HCT116 (cell line): ENCODE data around the gene OPCML. TPM values are rescaled to one million over a fixed set of nuclear protein-coding genes. Genes with fewer than 3 reads are reported as not detected.

Experiments
- ATAC-seq: fragments of 200-7000 bp; cut with Tn5 transposase; 2 replicates; pipeline ENCODE4 v1.9.1; 2020; ENCODE audit warnings: mild to moderate bottlenecking, moderate library complexity
- BruUV-seq: library from RNA; stranded (reverse); fragments of 400-500 nt; replicated peaks from 2 replicates; lab custom pipeline; 2021; lab: Mats Ljungman, UMichigan
- CTCF ChIA-PET: fragments of 300-600 bp; sonication (Branson Sonifier 250); formaldehyde crosslinking; loops from one replicate; lab custom pipeline; 2021; ENCODE audit warnings: antibody characterized with exemption; lab: Charles Lee
- POLR2A ChIA-PET: fragments of 300-600, 350-600 bp; sonication (Branson Sonifier 250); formaldehyde crosslinking; loops from one replicate; lab custom pipeline; 2021; ENCODE audit warnings: antibody characterized with exemption; lab: Charles Lee
- RAD21 ChIA-PET, 2 experiments: fragments of 300-600 bp; sonication (Branson Sonifier 250); formaldehyde crosslinking; loops; one replicate each; lab custom pipeline; 2023; ENCODE audit warnings: low total read pairs in 2 of 2; ENCODE audit not compliant: uncharacterized antibody in 2 of 2, unreplicated experiment in 2 of 2, low non-redundant PET in 1 of 2; lab: Charles Lee
- DNase-seq: peaks from one replicate; pipeline ENCODE4 v3.0.0-alpha.2; 2010; ENCODE audit warnings: low read depth, low spot score
- H2AFZ ChIP-seq: fragments of 200-600 bp; shearing (Covaris generic), sonication (generic); 2 replicates; pipeline ENCODE4 v1.6.1; 2017; ENCODE audit warnings: low read depth, mixed run types, mixed read lengths, antibody characterized with exemption, low read length; ENCODE audit not compliant: poor library complexity, severe bottlenecking
- H3K27ac ChIP-seq: 2 replicates; pipeline ENCODE4 v1.5.1; 2012; ENCODE audit warnings: low read depth, low read length
- H3K27me3 ChIP-seq: fragments of 200-600 bp; sonication (generic); 2 replicates; pipeline ENCODE4 v1.6.1; 2016; ENCODE audit warnings: mixed run types, low read length, mixed read lengths; ENCODE audit not compliant: insufficient read depth
- H3K36me3 ChIP-seq, 2 experiments: fragments of 200-500 bp in 1 of 2; fragments of 200-600 bp in 1 of 2; sonication (Bioruptor generic) in 1 of 2; sonication (generic) in 1 of 2; 2 replicates each; pipeline versions ENCODE4 v1.5.1 to v1.6.1; 2014 to 2016; ENCODE audit warnings: low read length in 2 of 2, inconsistent platforms in 1 of 2, mixed read lengths in 1 of 2, mixed run types in 1 of 2; ENCODE audit not compliant: insufficient read depth in 2 of 2, control insufficient read depth in 1 of 2
- H3K4me1 ChIP-seq, 2 experiments: fragments of 200-600 bp in 1 of 2; sonication (generic) in 1 of 2; 2 replicates each; pipeline versions ENCODE4 v1.5.1 to v1.6.1; 2012 to 2017; ENCODE audit warnings: low read length in 2 of 2, inconsistent platforms in 1 of 2, mild to moderate bottlenecking in 1 of 2, mixed read lengths in 1 of 2, mixed run types in 1 of 2, moderate library complexity in 1 of 2; ENCODE audit not compliant: insufficient read depth in 2 of 2, control insufficient read depth in 1 of 2
- H3K4me2 ChIP-seq: fragments of 200-600 bp; sonication (generic); 2 replicates; pipeline ENCODE4 v1.6.1; 2017; ENCODE audit warnings: mixed run types, low read length, mixed read lengths
- H3K4me3 ChIP-seq, 2 experiments: fragments of 200-600 bp in 1 of 2; sonication (generic) in 1 of 2; replicated peaks in 1 of 2; 2 replicates each; pipeline ENCODE4 v1.5.1; 2011 to 2016; ENCODE audit warnings: low read length in 2 of 2, control low read depth in 1 of 2, low read depth in 1 of 2, mild to moderate bottlenecking in 1 of 2, mixed read lengths in 1 of 2, mixed run types in 1 of 2
- H3K79me2 ChIP-seq: fragments of 200-600 bp; sonication (generic); 2 replicates; pipeline ENCODE4 v1.6.1; 2017; ENCODE audit warnings: mild to moderate bottlenecking, mixed run types, low read length, moderate library complexity, mixed read lengths; ENCODE audit not compliant: insufficient read depth
- H3K9ac ChIP-seq: fragments of 200-600 bp; sonication (generic); 2 replicates; pipeline ENCODE4 v1.6.1; 2016; ENCODE audit warnings: low read length, mixed read lengths
- H3K9me2 ChIP-seq: fragments of 200-600 bp; sonication (generic), shearing (Covaris generic); 2 replicates; pipeline ENCODE4 v1.6.1; 2017; ENCODE audit warnings: mixed run types, mild to moderate bottlenecking, moderate library complexity; ENCODE audit not compliant: insufficient read depth
- H3K9me3 ChIP-seq, 2 experiments: fragments of 200-500 bp in 1 of 2; fragments of 200-600 bp in 1 of 2; sonication (Bioruptor generic) in 1 of 2; sonication (generic) in 1 of 2; 2 replicates each; pipeline ENCODE4 v1.6.1; 2014 to 2017; ENCODE audit warnings: low read length in 2 of 2, mixed read lengths in 2 of 2, inconsistent platforms in 1 of 2, low read depth in 1 of 2, mild to moderate bottlenecking in 1 of 2, mixed run types in 1 of 2, moderate library complexity in 1 of 2; ENCODE audit not compliant: control insufficient read depth in 1 of 2, insufficient read depth in 1 of 2
- H4K20me1 ChIP-seq: fragments of 200-600 bp; sonication (generic), shearing (Covaris generic); 2 replicates; pipeline ENCODE4 v1.6.1; 2017; ENCODE audit warnings: mixed run types, mild to moderate bottlenecking, moderate library complexity; ENCODE audit not compliant: insufficient read depth
- CEBPB ChIP-seq: IDR thresholded peaks from 2 replicates; pipeline ENCODE4 v1.6.1; 2012; ENCODE audit warnings: low read depth
- EZH2phosphoT487 ChIP-seq: fragments of 200-600 bp; IDR thresholded peaks from 2 replicates; pipeline ENCODE4 v1.6.1; 2018; ENCODE audit warnings: antibody characterized with exemption, borderline replicate concordance
- FOSL1 ChIP-seq: IDR thresholded peaks from 2 replicates; pipeline ENCODE4 v1.6.1; 2012; ENCODE audit warnings: low read depth
- JUND ChIP-seq: IDR thresholded peaks from 2 replicates; pipeline ENCODE4 v1.6.1; 2012
- POLR2AphosphoS5 ChIP-seq: IDR thresholded peaks from 2 replicates; pipeline ENCODE4 v1.6.1; 2011; ENCODE audit warnings: mild to moderate bottlenecking, low read depth, low read length, moderate library complexity
- SP1 ChIP-seq: IDR thresholded peaks from 2 replicates; pipeline ENCODE4 v1.6.1; 2012; ENCODE audit warnings: low read depth
- TCF7L2 ChIP-seq: IDR thresholded peaks from 2 replicates; pipeline ENCODE4 v1.7.0; 2011; ENCODE audit warnings: borderline replicate concordance, inconsistent platforms; ENCODE audit not compliant: insufficient read depth, insufficient read length; ENCODE audit errors: extremely low read depth
- YY1 ChIP-seq: IDR thresholded peaks from 2 replicates; pipeline ENCODE4 v1.6.1; 2011; ENCODE audit warnings: low read length, low read depth, moderate library complexity, mild to moderate bottlenecking; ENCODE audit not compliant: insufficient replicate concordance; ENCODE audit errors: extremely low read depth
- ZFX ChIP-seq: fragments of 450-650 bp; IDR thresholded peaks from 2 replicates; pipeline ENCODE4 v1.6.1; 2017
- ZNF274 ChIP-seq: fragments of 200-500 bp; sonication (Bioruptor generic); IDR thresholded peaks from 2 replicates; pipeline ENCODE4 v1.6.1; 2014; ENCODE audit warnings: mild to moderate bottlenecking, low read depth, low read length, inconsistent platforms
- intact Hi-C: fragments of 100-400 bp; cut with micrococcal nuclease; formaldehyde crosslinking; loops from 2 replicates; pipeline ENCODE4 v1.10.0; 2022
- total RNA-seq: library from RNA; stranded (reverse); gene quantifications from one replicate; pipeline ENCODE4 v1.2.1, GENCODE V29; 2021; ENCODE audit not compliant: unreplicated experiment
- TF ChIP-seq, protein P1 (sequence below): IDR thresholded peaks from 2 replicates; pipeline ENCODE4 v1.6.1; 2012; ENCODE audit warnings: low read depth
- TF ChIP-seq, protein P2 (sequence below): IDR thresholded peaks from 2 replicates; pipeline ENCODE4 v1.6.1; 2011; ENCODE audit warnings: mild to moderate bottlenecking, low read length, moderate library complexity; ENCODE audit not compliant: insufficient replicate concordance; ENCODE audit errors: extremely low read depth
- TF ChIP-seq, protein P3 (sequence below), 3 experiments: fragments of 200-600 bp in 1 of 3; sonication (generic) in 1 of 3; IDR thresholded peaks in 2 of 3; conservative IDR thresholded peaks in 1 of 3; 2 replicates each; pipeline ENCODE4 v1.5.1; 2012 to 2017; ENCODE audit warnings: low read depth in 2 of 3, low read length in 2 of 3, antibody characterized with exemption in 1 of 3, borderline replicate concordance in 1 of 3, control low read depth in 1 of 3, mild to moderate bottlenecking in 1 of 3, mixed read lengths in 1 of 3, mixed run types in 1 of 3, moderate library complexity in 1 of 3; ENCODE audit not compliant: insufficient read depth in 1 of 3

OPCML gene
- total RNA-seq, 1 experiment from 2014 or later = not detected

DNA sequence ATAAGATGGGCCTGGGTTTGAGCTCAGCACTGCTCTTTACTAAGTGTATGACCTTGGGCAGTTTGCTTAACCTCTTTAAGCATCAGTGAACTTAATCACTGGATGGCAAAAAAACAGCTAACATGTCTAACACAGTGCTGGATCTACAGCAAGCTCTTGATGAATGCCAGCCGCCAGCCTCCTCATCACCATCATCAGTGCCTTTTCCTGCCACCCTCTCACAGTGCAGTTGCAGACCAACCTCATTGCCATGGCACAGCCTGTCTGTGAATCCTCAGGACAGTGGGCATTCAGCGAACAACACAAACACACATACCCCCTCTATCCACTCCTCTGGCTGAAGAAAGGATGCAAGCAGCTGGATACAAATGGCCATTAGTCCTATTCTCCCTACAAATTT is 133.0 kb downstream of the OPCML start:
- Histone ChIP-seq H3K36me3 (no peaks in the 10 kb centered on the region), H3K9me3 (peaks cover 9 to 18% of the 10 kb centered on the region in 2 experiments; a peak in 2 of 4 replicates), H3K4me3 (no peak overlapping the region), H3K9me2 (no peaks in the 10 kb centered on the region), H3K79me2 (no peaks in the 10 kb centered on the region), H3K27me3 (no peaks in the 10 kb centered on the region), H3K4me2 (no peak overlapping the region), H2AFZ (no peak overlapping the region), H3K9ac (no peak overlapping the region), H3K27ac (no peak overlapping the region), H4K20me1 (no peaks in the 10 kb centered on the region), H3K4me1 (no peaks in the 10 kb centered on the region)
- ATAC-seq (no peak), DNase-seq (no peak)
- TF ChIP-seq EZH2phosphoT487 = no peak
- no peak for TF ChIP-seq YY1
- TF ChIP-seq TCF7L2 = no peak
- no peak for TF ChIP-seq ZNF274
- TF ChIP-seq, protein P1, sequence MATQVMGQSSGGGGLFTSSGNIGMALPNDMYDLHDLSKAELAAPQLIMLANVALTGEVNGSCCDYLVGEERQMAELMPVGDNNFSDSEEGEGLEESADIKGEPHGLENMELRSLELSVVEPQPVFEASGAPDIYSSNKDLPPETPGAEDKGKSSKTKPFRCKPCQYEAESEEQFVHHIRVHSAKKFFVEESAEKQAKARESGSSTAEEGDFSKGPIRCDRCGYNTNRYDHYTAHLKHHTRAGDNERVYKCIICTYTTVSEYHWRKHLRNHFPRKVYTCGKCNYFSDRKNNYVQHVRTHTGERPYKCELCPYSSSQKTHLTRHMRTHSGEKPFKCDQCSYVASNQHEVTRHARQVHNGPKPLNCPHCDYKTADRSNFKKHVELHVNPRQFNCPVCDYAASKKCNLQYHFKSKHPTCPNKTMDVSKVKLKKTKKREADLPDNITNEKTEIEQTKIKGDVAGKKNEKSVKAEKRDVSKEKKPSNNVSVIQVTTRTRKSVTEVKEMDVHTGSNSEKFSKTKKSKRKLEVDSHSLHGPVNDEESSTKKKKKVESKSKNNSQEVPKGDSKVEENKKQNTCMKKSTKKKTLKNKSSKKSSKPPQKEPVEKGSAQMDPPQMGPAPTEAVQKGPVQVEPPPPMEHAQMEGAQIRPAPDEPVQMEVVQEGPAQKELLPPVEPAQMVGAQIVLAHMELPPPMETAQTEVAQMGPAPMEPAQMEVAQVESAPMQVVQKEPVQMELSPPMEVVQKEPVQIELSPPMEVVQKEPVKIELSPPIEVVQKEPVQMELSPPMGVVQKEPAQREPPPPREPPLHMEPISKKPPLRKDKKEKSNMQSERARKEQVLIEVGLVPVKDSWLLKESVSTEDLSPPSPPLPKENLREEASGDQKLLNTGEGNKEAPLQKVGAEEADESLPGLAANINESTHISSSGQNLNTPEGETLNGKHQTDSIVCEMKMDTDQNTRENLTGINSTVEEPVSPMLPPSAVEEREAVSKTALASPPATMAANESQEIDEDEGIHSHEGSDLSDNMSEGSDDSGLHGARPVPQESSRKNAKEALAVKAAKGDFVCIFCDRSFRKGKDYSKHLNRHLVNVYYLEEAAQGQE = no peak
- TF ChIP-seq POLR2AphosphoS5 = no peak
- TF ChIP-seq, protein P2, sequence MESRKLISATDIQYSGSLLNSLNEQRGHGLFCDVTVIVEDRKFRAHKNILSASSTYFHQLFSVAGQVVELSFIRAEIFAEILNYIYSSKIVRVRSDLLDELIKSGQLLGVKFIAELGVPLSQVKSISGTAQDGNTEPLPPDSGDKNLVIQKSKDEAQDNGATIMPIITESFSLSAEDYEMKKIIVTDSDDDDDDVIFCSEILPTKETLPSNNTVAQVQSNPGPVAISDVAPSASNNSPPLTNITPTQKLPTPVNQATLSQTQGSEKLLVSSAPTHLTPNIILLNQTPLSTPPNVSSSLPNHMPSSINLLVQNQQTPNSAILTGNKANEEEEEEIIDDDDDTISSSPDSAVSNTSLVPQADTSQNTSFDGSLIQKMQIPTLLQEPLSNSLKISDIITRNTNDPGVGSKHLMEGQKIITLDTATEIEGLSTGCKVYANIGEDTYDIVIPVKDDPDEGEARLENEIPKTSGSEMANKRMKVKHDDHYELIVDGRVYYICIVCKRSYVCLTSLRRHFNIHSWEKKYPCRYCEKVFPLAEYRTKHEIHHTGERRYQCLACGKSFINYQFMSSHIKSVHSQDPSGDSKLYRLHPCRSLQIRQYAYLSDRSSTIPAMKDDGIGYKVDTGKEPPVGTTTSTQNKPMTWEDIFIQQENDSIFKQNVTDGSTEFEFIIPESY = no peak
- TF ChIP-seq, protein P3, sequence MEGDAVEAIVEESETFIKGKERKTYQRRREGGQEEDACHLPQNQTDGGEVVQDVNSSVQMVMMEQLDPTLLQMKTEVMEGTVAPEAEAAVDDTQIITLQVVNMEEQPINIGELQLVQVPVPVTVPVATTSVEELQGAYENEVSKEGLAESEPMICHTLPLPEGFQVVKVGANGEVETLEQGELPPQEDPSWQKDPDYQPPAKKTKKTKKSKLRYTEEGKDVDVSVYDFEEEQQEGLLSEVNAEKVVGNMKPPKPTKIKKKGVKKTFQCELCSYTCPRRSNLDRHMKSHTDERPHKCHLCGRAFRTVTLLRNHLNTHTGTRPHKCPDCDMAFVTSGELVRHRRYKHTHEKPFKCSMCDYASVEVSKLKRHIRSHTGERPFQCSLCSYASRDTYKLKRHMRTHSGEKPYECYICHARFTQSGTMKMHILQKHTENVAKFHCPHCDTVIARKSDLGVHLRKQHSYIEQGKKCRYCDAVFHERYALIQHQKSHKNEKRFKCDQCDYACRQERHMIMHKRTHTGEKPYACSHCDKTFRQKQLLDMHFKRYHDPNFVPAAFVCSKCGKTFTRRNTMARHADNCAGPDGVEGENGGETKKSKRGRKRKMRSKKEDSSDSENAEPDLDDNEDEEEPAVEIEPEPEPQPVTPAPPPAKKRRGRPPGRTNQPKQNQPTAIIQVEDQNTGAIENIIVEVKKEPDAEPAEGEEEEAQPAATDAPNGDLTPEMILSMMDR (IDR thresholded peaks at IDR 0.05 in 2 of 3, conservative IDR thresholded peaks at IDR 0.05 in 1 of 3; ENCODE audit: borderline replicate concordance in 1 of 3, insufficient read depth in 1 of 3, low read depth in 2 of 3, low read length in 2 of 3) = no peak
- no peak for TF ChIP-seq ZFX
- no peak for TF ChIP-seq JUND
- no peak for TF ChIP-seq FOSL1
- no peak for TF ChIP-seq CEBPB
- TF ChIP-seq SP1 = no peak
- no TSS peak for BruUV-seq
- POLR2A ChIA-PET = no interaction called here
- RAD21 ChIA-PET = no interaction called here
- intact Hi-C loops = no loop called here
- CTCF ChIA-PET = no interaction called here
